CD4-positive, alpha-beta memory T cell (primary cell): ENCODE measurements around the gene GPBP1. TPM values are rescaled to one million over a fixed set of nuclear protein-coding genes. Genes with fewer than 3 reads are reported as not detected.

Experiments used
- CTCF ChIA-PET: fragments of 350-600 bp; sonication (Branson Sonifier 250); formaldehyde crosslinking; loops from one replicate; lab custom pipeline; 2021; ENCODE audit warnings: inconsistent platforms; ENCODE audit not compliant: partially characterized antibody; lab: Charles Lee
- POLR2A ChIA-PET: fragments of 350-600 bp; sonication (Branson Sonifier 250); formaldehyde crosslinking; loops from one replicate; lab custom pipeline; 2021; ENCODE audit not compliant: partially characterized antibody; lab: Charles Lee
- DNase-seq, 5 donors: peaks; one replicate each; pipeline versions ENCODE4 v3.0.0 to v3.0.0-alpha.2; 2020 to 2022; ENCODE audit warnings: mixed read lengths in 1 of 5
- H3K27ac ChIP-seq: one replicate; pipeline ENCODE4 v1.7.0; 2013; ENCODE audit warnings: low read depth, low read length
- H3K27me3 ChIP-seq: 2 replicates; pipeline ENCODE4 v1.7.0; 2013; ENCODE audit warnings: mild to moderate bottlenecking, low read length, moderate library complexity; ENCODE audit not compliant: insufficient read depth
- H3K36me3 ChIP-seq: 2 replicates; pipeline ENCODE4 v1.7.0; 2013; ENCODE audit warnings: mild to moderate bottlenecking, low read length, moderate library complexity; ENCODE audit not compliant: insufficient read depth
- H3K4me1 ChIP-seq: 2 replicates; pipeline ENCODE4 v1.7.0; 2013; ENCODE audit warnings: mild to moderate bottlenecking, low read length, moderate library complexity; ENCODE audit not compliant: insufficient read depth
- H3K4me3 ChIP-seq, 2 donors: one replicate each; pipeline ENCODE4 v1.7.0; 2013; ENCODE audit warnings: low read length in 2 of 2, mild to moderate bottlenecking in 1 of 2
- H3K9me3 ChIP-seq, 2 donors: one replicate each; pipeline ENCODE4 v1.7.0; 2013; ENCODE audit warnings: low read length in 2 of 2, control low read depth in 1 of 2; ENCODE audit not compliant: control insufficient read depth in 1 of 2
- H3K27ac Mint-ChIP-seq, 7 donors: one replicate each; pipeline ENCODE4 v1.8.0; 2020 to 2021; ENCODE audit warnings: mixed read lengths in 7 of 7, mild to moderate bottlenecking in 6 of 7, inconsistent platforms in 3 of 7, moderate library complexity in 3 of 7
- H3K27me3 Mint-ChIP-seq, 2 donors: one replicate each; pipeline ENCODE4 v1.8.0; 2020 to 2021; ENCODE audit warnings: mixed read lengths in 2 of 2
- H3K36me3 Mint-ChIP-seq, 2 donors: one replicate each; pipeline ENCODE4 v1.8.0; 2020 to 2021; ENCODE audit warnings: mixed read lengths in 2 of 2, inconsistent platforms in 1 of 2, mild to moderate bottlenecking in 1 of 2
- H3K4me1 Mint-ChIP-seq, 4 donors: one replicate each; pipeline ENCODE4 v1.8.0; 2020 to 2021; ENCODE audit warnings: mixed read lengths in 4 of 4, mild to moderate bottlenecking in 1 of 4
- H3K4me3 Mint-ChIP-seq, 8 donors: one replicate each; pipeline ENCODE4 v1.8.0; 2020 to 2021; ENCODE audit warnings: mixed read lengths in 8 of 8, mild to moderate bottlenecking in 7 of 8, moderate library complexity in 6 of 8, inconsistent platforms in 3 of 8
- H3K9me3 Mint-ChIP-seq, 8 donors: one replicate each; pipeline ENCODE4 v1.8.0; 2020 to 2021; ENCODE audit warnings: mixed read lengths in 8 of 8, mild to moderate bottlenecking in 5 of 8, inconsistent platforms in 3 of 8, moderate library complexity in 1 of 8
- intact Hi-C: fragments of 100-400 bp; cut with micrococcal nuclease; formaldehyde crosslinking; loops from one replicate; pipeline ENCODE4 v1.15.1; 2023
- polyA plus RNA-seq, 2 donors: library from polyadenylated mRNA; unstranded; fragments of 300-500 nt; fragmentation: Illumina TruSeq; gene quantifications; one replicate each; pipeline ENCODE4 v1.2.3, GENCODE V29; 2021
- total RNA-seq, 2 experiments: library from RNA; stranded (reverse); gene quantifications; one replicate each; pipeline ENCODE4 v1.2.3, GENCODE V29; 2021

Gene GPBP1
- total and polyA plus RNA-seq, 4 experiments from 2014 or later = 92.1 to 137 (median 120) TPM

GRCh38 chr5:57311251-57311650 lies 137.4 kb downstream of the GPBP1 start:
- Mint-ChIP-seq H3K27me3 (peaks cover 1 to 4% of the 10 kb centered on the region in 2 donors), H3K36me3 (peaks cover 0 to 4% of the 10 kb centered on the region in 2 donors), H3K4me3 (no peak overlapping the region), H3K4me1 (peaks cover 0 to 1% (median 0%) of the 10 kb centered on the region in 4 donors), H3K9me3 (peaks cover 0 to 11% (median 3%) of the 10 kb centered on the region in 8 donors), H3K27ac (no peak overlapping the region)
- no peak for DNase-seq
- H3K27me3 ChIP-seq = no peaks in the 10 kb centered on the region
- H3K36me3 ChIP-seq = no peaks in the 10 kb centered on the region
- H3K9me3 ChIP-seq = no peaks in the 10 kb centered on the region
- no peaks in the 10 kb centered on the region for H3K4me1 ChIP-seq
- no peak overlapping the region for H3K27ac ChIP-seq
- ChIA-PET CTCF (interaction anchor here (1.0 to 1.6 kb wide), 3 partner anchors 12 to 339 kb away, joined by 3 to 5 read pairs (median 3); no protein-coding TSS in a partner anchor), POLR2A (no interaction called here)
- intact Hi-C loops = no loop called here
- H3K4me3 ChIP-seq = no peak overlapping the region

- H3K9me3 Mint-ChIP-seq = peaks cover 0 to 2% (median 0%) of the 10 kb centered on the region in 8 donors
- H3K9me3 ChIP-seq = no peaks in the 10 kb centered on the region
Measured at GRCh38 chr5:57311921-57312735, 138.3 kb downstream of the GPBP1 start.

GRCh38 chr5:57313716-57314115 lies 139.9 kb downstream of the GPBP1 start:
- Histone ChIP-seq H3K27ac (no peak overlapping the region), H3K36me3 (no peaks in the 10 kb centered on the region), H3K4me3 (no peak overlapping the region), H3K9me3 (no peaks in the 10 kb centered on the region), H3K4me1 (no peaks in the 10 kb centered on the region), H3K27me3 (no peaks in the 10 kb centered on the region)
- ChIA-PET CTCF (no interaction called here), POLR2A (no interaction called here)
- no peak overlapping the region for H3K27ac Mint-ChIP-seq
- no peaks in the 10 kb centered on the region for H3K9me3 Mint-ChIP-seq
- peaks cover 1 to 9% of the 10 kb centered on the region in 2 donors for H3K27me3 Mint-ChIP-seq
- H3K4me3 Mint-ChIP-seq = no peak overlapping the region
- DNase-seq = no peak
- peaks cover 0 to 1% (median 0%) of the 10 kb centered on the region in 4 donors for H3K4me1 Mint-ChIP-seq
- intact Hi-C loops = no loop called here
- H3K36me3 Mint-ChIP-seq = no peaks in the 10 kb centered on the region

More at GRCh38 chr5:57311921-57312735, 138.3 kb downstream of the GPBP1 start:
- Mint-ChIP-seq H3K36me3 (no peaks in the 10 kb centered on the region), H3K4me1 (peaks cover 0 to 1% (median 0%) of the 10 kb centered on the region in 4 donors), H3K27me3 (peaks cover 1 to 4% of the 10 kb centered on the region in 2 donors), H3K4me3 (no peak overlapping the region), H3K27ac (no peak overlapping the region)
- H3K4me3 ChIP-seq = no peak overlapping the region
- H3K4me1 ChIP-seq = no peaks in the 10 kb centered on the region
- no peaks in the 10 kb centered on the region for H3K36me3 ChIP-seq
- no peaks in the 10 kb centered on the region for H3K27me3 ChIP-seq
- no peak for DNase-seq
- CTCF ChIA-PET = interaction anchor here (0.8 to 1.6 kb wide), 4 partner anchors 13 to 338 kb away, joined by 3 to 5 read pairs (median 3); no protein-coding TSS in a partner anchor
- no peak overlapping the region for H3K27ac ChIP-seq
- POLR2A ChIA-PET = no interaction called here
- intact Hi-C loops = no loop called here

Other genes with a start within 250 kb of the GPBP1 start
- gene MIER3, start 221.9 kb upstream of the GPBP1 start, total RNA-seq = 10 to 100 TPM; 27.8 to 32.8 TPM
- 1 to 10 TPM; 5.5 to 7.9 TPM for gene MIER3, start 221.9 kb upstream of the GPBP1 start, polyA plus RNA-seq